Astrocyte of the cerebellum (primary cell): ENCODE data around the gene RNASEH1.
"Not testable (repeated sequence)": the region's sequence is repeated elsewhere in the genome, so short reads cannot be mapped to it uniquely, and the experiment has no call there.

Experiments used
- DNase-seq: peaks from one replicate; pipeline ENCODE4 v3.0.0-alpha.2; 2011; ENCODE audit warnings: low read depth
- H3K4me3 ChIP-seq: 2 replicates; pipeline ENCODE4 v1.5.1; 2011; ENCODE audit warnings: mild to moderate bottlenecking, low read depth, low read length, moderate library complexity
- in situ Hi-C: cut with HindIII; loops from 2 replicates; pipeline ENCODE4 v1.10.0; 2017; ENCODE audit warnings: low sequenced_read_pairs
- TF ChIP-seq, protein P1 (sequence below): IDR thresholded peaks from 2 replicates; pipeline ENCODE4 v1.5.1; 2012; ENCODE audit warnings: low read length, low read depth, moderate library complexity, mild to moderate bottlenecking; ENCODE audit errors: missing control alignments

The RNASEH1 gene

DNA sequence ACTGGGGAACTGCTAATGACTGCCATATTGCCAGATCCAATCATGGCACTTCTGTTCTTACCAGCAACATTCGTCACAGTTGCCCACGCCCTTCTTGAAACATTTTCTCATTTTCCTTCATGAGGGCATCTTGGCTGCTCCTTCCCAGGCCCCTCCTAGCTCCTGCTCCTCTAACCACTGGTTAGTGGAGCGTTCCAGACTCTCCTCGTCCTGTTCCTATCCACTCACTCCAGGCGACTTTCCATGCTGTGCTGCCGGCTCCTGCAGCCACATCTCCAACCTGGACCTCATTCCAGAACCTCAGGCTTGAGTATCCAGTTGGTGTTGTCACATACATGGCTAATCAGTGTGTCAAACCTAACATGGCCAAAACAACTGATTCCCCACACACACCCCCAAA lies 37.5 kb downstream of the RNASEH1 start:
- TF ChIP-seq, protein P1, sequence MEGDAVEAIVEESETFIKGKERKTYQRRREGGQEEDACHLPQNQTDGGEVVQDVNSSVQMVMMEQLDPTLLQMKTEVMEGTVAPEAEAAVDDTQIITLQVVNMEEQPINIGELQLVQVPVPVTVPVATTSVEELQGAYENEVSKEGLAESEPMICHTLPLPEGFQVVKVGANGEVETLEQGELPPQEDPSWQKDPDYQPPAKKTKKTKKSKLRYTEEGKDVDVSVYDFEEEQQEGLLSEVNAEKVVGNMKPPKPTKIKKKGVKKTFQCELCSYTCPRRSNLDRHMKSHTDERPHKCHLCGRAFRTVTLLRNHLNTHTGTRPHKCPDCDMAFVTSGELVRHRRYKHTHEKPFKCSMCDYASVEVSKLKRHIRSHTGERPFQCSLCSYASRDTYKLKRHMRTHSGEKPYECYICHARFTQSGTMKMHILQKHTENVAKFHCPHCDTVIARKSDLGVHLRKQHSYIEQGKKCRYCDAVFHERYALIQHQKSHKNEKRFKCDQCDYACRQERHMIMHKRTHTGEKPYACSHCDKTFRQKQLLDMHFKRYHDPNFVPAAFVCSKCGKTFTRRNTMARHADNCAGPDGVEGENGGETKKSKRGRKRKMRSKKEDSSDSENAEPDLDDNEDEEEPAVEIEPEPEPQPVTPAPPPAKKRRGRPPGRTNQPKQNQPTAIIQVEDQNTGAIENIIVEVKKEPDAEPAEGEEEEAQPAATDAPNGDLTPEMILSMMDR = no peak
- in situ Hi-C loops = no loop called here
- no peak overlapping the region for H3K4me3 ChIP-seq
- no peak for DNase-seq

DNA sequence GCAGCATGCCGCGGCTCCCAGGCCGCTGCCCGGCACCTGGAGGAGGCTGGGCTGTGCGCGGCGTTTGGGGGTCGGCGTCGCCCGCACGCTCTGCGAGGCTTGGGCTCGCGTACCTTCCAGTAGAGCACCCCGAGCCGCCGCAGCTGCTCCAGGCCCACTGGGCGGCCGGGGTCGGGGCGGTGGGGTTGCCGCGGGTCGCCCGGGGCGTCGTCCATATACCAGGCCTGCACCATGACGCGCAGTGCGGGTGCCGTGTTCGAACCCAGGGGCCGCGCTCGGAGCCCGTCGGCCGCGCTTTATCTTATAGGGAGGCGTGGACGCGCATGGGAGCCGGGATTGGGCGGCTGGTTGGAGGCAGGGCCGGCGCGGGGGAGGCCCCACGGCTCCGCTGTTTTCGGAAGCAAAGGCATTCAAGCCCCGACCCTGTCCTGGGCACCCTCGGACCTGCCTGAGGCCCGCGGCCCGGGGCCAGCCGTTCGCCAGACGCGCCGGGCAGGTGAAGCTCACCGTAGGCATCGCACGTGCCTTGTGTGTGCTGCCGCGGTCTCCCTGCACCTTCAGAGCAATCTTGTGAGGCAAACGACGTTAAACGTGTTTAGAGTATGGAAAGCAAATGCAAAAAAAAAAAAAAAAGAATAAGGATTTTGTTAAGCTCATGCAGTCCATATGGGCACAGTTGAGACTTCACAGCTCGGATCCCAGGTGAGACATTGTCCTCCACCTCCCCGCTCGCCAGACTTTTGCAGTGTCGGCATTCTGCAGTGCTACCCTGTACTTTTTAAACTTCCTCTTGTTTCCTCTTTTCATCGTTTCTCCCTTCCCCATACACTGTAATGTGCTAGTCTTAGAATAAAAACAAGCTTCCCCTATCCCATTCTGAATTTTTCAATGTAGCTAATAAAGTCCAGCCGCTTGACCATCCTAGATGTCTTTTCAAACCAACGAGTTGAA lies 38.6 kb downstream of the RNASEH1 start, which contains the start of gene ADI1:
ADI1 (minus strand) TSS at position 277 of the 951 bp plus-strand sequence; CDS start at position 233, 44 bp downstream.
- peak within 1 kb of the TSS; percentile 72 for H3K4me3 ChIP-seq
- peak; percentile 12 for DNase-seq
- in situ Hi-C loops = no loop called here
- TF ChIP-seq, protein P1 = no peak

- TF ChIP-seq, protein P1 = no peak
- peak overlapping the region; percentile 72 for H3K4me3 ChIP-seq
- DNase-seq = peak; percentile 91
- in situ Hi-C loops = no loop called here
Measured at GRCh38 chr2:3518496-3519254, 39.5 kb downstream of the RNASEH1 start.

DNA sequence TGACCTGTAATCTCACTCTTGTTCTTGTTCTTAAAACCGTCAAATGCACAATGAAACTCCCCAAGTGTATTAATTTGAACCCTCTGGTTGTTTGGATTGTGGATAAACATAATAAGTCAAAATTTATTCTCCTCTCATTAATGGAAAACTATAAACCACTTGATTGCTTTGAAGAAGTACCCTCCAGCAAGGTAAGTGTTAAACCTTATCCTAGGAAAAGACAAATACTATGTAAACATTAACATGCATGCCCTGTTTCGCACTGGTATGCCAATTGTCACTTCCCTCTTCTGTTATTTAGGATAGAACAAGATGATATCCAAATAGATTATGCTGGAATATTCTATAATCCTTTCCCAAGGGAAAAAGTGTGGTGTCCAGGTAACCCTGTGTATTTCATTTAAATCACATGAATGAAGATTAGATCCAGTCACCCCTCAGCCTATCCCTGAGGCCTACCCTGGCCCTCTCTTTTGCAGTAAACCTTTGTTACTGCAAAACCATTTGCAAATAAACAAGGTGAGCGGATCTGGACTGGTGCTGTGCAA lies 40.1 kb downstream of the RNASEH1 start:
- in situ Hi-C loops = no loop called here
- H3K4me3 ChIP-seq = peak overlapping the region; percentile 72
- TF ChIP-seq, protein P1 = no peak
- no peak for DNase-seq

DNA sequence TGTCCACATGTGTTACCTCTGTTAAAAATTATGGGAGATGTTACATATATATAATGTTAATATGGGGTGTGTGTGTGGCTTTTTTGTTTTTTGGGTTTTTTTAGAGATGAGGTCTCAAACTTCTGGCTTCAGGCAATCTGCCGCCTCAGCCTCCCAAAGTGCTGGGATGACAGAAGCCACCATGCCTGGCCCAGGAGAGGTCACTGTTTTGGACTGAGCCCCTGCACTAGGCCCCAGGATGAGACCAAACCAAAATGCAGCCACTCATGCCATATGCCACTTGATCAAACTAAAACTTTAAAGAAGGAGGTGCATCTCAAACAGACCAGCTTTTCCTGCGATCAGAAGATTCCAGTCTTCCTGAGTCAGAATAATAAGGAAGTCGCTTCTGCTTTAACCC lies 41.3 kb downstream of the RNASEH1 start:
- no peak overlapping the region for H3K4me3 ChIP-seq
- in situ Hi-C loops = no loop called here
- no peak for DNase-seq
- TF ChIP-seq, protein P1 = no peak

- in situ Hi-C loops, DNase-seq: not testable (repeated sequence)
Measured at GRCh38 chr2:3515438-3515837, 42.7 kb downstream of the RNASEH1 start.

More at GRCh38 chr2:3515438-3515837, 42.7 kb downstream of the RNASEH1 start:
- not testable (repeated sequence) for H3K4me3 ChIP-seq
